GM19023 (cell line): ENCODE data around the gene ZSCAN5A.
"Not testable (repeated sequence)": the region's sequence is repeated elsewhere in the genome, so short reads cannot be mapped to it uniquely, and the experiment has no call there.

Experiments used
- ATAC-seq: cut with Tn5 transposase; IDR thresholded peaks from one replicate; pipeline ENCODE4 v1.9.1; 2021; ENCODE audit warnings: mild to moderate bottlenecking, moderate library complexity; ENCODE audit not compliant: unreplicated experiment

The ZSCAN5A gene, protein sequence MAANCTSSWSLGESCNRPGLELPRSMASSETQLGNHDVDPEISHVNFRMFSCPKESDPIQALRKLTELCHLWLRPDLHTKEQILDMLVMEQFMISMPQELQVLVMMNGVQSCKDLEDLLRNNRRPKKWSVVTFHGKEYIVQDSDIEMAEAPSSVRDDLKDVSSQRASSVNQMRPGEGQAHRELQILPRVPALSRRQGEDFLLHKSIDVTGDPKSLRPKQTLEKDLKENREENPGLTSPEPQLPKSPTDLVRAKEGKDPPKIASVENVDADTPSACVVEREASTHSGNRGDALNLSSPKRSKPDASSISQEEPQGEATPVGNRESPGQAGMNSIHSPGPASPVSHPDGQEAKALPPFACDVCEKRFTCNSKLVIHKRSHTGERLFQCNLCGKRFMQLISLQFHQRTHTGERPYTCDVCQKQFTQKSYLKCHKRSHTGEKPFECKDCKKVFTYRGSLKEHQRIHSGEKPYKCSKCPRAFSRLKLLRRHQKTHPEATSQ

DNA sequence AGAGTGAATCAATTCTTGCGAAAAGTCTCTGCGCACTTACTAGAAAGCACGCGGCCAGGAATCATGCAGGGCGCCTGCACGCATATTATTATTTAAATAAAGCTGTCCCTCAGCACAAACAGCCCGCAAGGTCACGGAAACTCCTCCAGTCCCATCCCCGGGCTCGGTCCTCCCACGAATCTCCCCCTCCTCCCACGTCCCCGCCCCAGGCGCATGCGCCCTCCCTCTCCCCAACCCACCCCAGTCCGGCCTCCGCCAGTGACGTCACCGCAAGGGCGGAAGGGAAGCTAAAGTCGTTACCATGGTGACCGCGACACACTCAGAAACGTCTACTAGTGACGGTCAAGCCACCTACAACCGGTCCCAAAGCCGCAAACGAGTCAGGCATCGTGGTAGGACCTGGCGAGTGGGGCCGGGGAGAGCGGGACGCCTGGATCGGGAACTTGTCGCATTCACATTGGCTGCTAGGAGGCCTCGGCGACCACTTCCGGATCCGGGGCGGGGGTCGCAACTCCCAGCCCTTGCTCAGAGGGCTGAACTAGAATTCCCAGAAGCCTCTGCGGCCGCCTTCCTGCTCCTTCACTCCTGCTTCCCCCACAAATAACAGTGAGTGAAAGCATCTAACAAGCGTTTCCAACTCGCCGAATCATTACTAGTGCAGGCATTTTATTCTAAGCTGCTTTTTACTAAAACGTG lies at the start of gene ZSCAN5A:
Gene ZSCAN5A (minus strand): TSS at position 459 of the 696 bp plus-strand sequence. CDS start 89,793 bp downstream, outside the sequence.
- ATAC-seq, result peak; percentile 74

DNA sequence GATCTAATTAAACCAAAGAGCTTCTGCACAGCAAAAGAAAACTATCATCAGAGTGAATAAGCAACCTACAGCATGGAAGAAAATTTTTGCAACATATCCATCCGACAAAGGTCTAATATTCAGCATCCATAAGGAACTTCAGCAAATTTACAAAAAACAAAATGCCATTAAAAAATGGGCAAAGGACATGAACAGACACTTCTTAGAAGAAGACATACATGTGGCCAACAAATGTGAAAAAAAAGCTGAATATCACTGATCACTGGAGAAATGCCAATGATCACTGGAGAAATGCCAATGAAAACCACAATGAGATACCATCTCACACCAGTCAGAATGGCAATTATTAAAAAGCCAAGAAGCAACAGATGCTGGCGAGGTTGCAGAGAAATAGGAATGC lies 46.2 kb upstream of the ZSCAN5A start:
- ATAC-seq, result no peak

DNA sequence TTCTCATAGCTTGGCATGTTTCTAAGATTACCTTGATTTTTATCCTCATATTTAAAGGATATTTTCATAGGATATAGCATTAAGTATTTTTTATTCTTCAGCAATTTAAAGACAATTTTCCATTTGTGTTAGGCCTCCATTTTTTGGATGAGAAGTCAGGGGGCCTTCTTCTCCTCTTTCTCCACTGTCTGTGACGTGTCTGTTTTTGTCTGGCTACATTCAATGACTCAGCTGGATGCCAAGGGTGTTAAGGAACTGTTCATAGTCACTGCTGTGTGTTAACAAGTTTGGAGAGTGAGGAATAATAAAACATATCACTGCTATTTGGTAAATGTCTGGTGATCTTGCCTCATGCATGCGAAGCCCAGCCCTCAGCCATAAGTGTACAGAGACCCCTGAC lies 42.3 kb upstream of the ZSCAN5A start:
- ATAC-seq, result no peak

DNA sequence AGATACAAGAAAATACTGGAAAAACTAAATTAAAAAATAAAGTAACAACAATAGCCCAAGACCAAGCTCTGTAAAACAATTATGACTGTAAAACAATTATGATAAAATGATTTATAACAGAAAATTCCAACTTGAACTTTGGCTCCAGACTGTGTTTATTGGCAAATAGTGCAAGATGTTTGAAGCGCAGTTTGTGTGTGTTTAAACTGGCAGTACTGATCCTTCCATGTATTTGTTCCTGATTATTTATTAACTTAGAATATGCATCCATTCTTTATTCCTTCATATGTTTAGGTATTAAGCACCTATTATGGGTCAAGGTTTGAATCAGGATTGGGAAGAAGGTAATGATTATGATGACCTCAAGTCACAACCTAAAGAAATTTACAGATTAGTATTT lies 40.9 kb upstream of the ZSCAN5A start:
- ATAC-seq, result no peak

DNA sequence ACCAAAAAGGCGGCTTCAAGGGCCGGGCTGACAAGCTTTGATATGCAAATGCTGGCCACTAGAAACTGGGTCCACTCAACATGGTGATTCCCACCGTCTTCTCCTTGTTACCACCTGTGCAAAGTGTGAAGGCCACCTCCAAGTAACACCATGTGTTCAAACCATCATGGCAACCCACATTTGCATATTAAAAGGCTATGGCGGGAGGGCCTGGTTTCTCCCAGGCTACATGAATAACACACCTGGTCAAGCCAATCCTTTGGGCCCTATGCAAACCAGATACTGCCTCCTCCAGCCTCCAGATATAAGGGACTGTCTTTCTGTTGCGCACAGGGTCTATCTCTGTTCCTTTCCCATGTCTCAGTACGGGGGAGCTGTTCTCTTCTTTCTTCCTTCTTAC lies 36.6 kb upstream of the ZSCAN5A start:
- ATAC-seq, result no peak

DNA sequence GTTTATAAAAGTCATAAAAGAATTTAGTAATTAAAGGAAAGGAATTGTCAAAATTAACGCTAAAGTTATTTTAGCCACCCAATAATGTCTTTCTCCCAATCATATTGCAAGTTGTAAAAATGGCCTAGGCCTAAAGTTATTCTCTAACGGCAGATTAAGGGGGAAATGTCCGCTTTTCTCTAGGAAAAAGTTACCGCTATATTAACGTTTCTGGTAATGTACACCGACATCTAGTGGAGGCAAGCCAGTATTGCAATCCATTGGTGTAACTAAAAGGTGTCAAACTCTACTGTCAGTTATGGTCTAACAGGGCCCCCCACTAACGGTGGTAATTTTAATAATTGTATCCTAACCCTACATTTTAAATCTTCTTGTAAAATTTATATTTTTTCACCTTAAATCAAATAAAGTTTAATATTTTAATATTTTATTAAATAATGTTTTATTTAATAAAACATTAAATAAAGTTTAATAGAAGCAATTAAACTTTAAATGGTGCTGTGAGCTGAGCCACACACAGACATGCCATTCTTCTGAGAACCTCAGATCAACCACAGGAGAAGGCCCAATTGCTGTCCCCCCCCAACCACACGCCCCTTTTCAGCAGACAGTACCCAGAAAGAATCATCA lies 35.9 kb upstream of the ZSCAN5A start:
- ATAC-seq, result no peak

DNA sequence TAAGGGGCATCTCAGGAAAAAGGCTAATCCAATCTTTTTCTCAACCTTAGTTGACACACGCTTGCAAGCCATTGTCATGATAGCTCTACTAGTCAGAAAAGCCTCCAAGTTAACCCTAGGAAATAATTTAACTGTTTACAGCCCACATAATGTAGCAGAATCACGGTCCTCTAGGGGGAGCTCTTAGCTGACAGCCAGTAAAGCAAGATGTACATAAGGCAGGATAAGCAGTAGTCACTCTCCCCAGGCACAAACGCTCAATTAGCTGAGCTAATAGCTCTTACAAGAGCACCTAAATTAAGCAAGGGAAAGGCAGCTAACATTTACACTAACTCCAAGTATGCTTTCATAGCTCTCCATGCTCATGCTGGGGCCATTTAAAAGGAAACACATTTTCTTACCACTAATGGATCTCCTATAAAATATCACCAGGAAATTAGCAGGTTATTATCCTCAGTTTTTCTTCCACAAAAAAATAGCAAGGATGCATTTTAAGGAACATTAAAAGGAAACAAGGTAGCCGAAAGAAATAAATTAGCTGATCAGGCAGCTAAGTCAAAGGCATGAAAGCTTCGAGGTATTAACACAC lies 33.7 kb upstream of the ZSCAN5A start:
- no peak for ATAC-seq

DNA sequence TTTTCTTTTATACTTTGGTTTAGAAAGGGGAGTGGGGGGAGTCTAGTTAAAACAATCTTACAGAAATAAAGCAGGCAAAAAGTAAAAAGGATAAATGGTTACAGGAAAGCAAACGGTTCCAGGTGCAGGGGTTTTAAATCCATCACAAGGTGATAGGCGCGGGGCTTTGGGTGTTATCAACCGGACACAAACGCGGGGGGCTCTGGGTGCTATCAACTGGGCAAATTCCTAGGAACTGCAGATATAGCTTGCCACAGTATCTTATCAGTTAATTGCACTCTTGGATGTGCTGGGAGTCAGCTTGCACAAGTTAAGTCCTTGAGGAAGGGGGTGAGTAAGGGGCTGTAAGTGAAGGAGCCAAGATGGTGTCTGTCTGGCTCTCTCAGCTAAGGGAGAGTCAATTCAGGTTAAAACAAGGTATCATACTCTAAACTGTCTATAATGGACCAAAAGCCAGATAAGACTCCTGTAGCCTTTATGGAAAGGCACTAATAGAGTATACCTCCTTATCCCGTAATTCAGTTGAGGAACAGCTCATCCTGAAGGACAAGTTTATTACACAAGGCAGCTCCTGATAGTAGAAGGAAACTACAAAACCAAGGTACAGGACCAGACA lies 32.6 kb upstream of the ZSCAN5A start:
- no peak for ATAC-seq

DNA sequence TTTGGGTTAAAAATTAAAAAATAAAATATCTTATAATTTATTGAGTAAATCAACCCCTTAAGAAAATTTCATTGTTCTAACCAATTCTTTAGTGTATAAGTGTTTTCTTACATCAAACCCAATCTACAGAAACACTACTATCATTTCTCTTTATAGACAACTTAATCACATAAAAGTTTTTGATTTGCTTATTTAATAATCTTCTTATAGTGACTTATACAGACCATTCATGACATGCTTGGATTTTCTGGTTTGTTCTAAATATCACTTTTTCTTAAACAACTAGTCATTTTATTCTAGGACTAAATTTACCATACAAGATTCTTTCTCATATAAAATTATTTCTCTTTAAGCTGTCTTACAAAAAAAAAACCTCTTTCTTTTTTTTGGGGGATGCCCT lies 27.3 kb upstream of the ZSCAN5A start:
- ATAC-seq, result no peak

DNA sequence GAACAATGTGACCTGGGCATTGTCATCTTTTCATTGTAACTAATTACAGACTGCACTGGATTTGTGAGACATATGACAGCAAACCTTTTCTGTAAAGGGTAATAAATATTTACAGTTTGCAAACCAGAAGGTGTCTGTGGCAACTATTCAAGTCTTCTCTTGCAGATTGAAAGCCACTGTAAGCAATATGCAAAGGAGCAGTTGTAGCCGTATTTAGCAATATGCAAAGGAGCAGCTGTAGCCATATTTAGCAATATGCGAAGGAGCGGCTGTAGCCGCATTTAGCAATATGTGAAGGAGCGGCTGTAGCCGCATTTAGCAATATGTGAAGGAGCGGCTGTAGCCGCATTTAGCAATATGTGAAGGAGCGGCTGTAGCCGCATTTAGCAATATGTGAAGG lies 24.4 kb upstream of the ZSCAN5A start:
- not testable (repeated sequence) for ATAC-seq

DNA sequence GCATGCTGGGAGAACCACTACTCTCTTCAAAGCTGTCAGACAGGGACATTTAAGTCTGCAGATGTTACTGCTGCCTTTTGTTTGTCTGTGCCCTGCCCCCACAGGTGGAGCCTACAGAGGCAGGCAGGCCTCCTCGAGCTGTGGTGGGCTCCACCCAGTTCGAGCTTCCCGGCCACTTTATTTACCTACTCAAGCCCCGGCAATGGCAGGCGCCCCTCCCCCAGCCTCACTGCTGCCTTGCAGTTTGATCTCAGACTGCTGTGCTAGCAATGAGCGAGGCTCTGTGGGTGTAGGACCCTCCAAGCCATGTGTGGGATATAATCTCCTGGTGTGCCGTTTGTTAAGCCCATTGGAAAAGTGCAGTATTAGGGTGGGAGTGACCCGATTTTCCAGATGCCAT lies 22.4 kb upstream of the ZSCAN5A start:
- ATAC-seq, result not testable (repeated sequence)

DNA sequence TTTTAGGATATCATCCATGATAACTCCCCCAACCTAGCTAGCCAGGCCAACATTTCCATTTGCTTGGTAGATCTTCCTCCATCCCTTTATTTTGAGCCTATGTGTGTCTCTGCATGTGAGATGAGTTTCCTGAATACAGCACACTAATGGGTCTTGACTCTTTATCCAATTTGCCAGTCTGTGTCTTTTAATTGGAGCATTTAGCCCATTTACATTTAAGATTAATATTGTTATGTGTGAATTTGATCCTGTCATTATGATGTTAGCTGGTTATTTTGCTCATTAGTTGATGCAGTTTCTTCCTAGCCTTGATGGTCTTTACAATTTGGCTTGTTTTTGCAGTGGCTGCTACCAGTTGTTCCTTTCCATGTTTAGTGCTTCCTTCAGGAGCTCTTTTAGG lies 20.7 kb upstream of the ZSCAN5A start:
- ATAC-seq, result not testable (repeated sequence)

DNA sequence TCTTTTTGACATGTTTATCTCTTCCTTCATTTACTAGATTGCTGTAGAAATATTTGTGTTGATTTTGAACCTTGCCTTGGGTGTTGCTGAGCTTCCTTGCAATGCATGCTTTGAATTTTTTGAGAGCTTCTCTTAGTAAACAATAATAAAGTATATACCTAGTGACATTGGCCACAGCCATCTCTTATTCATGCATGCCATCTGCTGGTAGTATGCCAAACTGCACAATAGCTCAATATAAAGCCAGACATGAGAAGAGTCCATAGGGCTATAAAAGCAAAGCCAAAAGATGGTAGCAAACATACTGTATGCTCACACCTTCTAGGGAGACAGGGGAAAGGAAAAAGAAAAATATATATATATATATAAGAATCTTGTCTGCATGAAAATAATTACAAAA lies 18.9 kb upstream of the ZSCAN5A start:
- no peak for ATAC-seq

DNA sequence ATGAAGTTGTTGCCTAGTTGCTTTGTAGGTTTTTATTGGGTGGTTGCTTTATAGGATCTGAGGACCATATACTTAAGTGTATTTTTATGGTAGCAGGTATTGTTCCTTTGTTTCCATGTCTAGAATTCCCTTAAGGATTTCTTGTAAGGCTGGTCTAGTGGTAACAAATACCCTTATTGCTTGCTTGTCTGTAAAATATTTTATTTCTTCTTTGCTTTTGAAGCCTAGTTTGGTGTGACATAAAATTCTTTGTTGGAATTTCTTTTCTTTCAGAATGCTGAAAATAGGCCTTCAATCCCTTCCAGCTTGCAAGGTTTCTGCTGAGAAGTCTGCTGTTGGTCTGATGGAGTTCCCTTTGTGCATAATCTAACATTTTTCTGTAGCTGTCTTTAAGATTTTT lies 18.1 kb upstream of the ZSCAN5A start:
- no peak for ATAC-seq

DNA sequence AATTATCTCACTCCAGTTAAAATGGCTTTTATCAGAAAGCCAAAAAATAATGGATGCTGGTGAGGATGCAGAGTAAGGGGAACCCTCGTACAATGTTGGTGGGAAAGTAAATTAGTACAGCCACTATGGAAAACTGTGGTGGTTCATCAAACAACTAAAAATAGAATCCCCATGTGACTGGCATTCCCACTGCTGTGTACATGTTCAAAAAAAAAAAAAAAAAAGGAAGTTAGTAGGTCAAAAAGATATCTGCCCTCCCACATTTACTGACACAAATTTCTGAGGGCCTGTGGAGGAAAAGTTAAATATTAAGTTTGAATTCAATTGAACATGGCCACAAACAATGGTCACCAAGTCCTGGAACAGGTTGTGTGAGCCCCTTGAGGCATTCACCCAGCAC lies 9.8 kb upstream of the ZSCAN5A start:
- ATAC-seq, result no peak

DNA sequence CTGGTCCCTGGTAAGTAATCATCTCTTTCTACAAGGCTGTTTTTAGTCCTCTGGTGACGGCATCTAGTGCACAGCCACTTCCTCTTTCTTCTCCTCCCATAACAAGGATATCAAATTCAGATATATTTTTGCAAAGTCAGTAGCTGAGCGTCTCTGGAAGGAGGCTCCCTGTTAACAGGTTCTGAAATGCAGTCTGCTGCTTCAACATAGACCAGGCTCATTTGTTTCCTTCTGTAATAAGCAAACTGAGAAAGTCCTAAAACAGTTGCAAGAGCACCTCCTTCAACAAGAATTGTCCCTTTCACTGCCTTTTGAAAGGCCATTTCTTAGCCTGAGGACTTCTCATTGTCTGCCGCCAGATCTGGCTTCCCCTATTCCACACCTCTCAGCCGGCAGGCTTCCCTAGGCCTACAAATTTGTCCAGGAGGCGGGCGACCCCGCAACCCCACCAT lies 7.4 kb upstream of the ZSCAN5A start:
- no peak for ATAC-seq

DNA sequence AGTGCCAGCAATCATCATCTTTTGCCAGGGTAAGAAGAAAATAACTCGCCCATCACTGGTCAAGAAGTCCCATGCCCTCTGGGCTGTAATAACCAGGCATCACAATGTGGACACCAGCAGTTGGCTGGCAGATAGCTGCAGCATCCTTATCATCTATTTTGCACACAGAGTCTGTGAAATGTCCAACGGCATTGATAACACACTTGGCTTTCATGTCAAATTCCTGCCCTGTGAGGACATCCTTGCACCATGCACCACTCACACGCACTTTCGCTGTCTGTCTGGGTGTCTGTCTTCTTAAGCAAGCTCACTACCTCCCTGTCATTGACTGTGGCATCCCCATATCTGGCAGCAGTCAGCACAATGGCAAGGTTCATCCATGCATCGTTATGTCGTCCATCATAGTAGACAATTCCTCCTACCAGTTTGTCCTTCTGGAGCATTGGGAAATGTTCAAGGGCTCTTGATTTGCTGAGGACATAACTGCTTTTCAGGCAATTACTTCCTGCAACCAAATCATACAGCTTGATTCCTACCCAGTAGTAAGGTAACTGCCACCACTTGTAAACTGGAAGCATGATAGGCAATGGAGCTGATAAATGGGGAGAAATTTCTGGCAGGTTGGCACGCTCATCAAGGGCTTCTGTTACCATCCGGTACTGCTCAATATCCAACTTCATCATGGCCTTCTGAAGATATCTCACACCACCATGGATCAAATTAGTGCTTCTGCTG lies 6.8 kb upstream of the ZSCAN5A start:
- ATAC-seq, result no peak

DNA sequence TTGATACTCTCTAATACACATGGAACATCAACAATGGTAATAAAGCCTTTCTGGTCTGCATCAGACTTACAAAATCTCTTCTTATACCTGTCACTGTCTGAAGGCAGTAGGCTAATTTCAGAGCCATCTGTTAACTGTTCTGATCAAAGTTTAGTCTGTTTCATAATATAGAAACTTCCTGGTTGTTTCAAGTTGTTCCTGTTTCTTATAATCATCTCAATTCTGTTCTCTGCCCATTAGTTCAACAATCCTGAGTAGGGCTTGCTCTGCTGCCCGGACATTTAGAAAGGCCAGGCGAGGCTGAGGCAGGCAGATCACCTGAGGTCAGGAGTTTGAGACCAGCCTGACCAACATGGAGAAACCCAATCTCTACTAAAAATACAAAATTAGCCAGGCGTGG lies 5.4 kb upstream of the ZSCAN5A start:
- no peak for ATAC-seq

DNA sequence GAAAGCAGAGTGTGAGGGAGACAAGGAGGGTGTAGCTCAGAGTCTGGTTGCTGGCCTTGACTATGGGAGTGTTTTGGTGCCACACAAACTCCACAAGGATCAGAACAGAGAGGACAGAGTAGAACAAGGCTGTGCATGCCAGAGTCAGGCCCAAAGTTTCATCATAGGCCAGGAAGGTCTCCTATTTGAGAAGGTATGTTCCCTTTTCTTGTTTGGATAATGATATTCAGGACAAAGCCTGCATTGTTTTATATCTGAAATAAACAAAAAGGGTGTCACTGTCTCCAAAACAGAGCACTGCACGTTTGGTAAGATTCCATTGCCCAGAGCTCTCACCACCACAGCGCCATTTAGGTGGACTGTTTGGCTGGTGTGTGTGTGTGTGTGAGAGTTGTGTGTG lies 3.1 kb upstream of the ZSCAN5A start:
- ATAC-seq, result no peak

DNA sequence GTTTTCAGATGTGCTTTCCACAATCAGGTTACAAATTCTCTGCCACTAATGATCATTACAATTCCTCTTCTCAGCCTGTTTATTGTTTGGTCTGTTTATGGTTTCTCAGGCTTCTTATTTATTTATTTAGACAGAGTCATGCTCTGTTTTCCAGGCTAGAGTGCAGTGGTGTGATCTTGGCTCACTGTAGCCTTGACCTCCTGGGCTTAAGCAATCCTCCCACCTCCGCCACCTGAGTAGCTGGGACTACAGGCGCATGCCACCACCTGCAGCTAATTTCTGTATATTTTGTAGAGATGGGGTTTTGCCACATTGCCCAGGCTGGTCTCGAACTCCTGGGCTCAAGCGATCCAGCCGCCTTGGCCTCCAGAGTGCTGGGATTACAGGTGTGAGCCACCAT lies 2.1 kb upstream of the ZSCAN5A start:
- ATAC-seq, result no peak
